GM12878 (cell line): Measurements from ENCODE around the gene SPHK2. TPM values are rescaled to one million over a fixed set of nuclear protein-coding genes. Genes with fewer than 3 reads are reported as not detected.

Experiments used
- ATAC-seq: fragments of 200-7000 bp; cut with Tn5 transposase; 3 replicates; pipeline ENCODE4 v1.9.1; 2020; ENCODE audit warnings: mild to moderate bottlenecking, moderate library complexity
- BruUV-seq: library from RNA; stranded (reverse); fragments of 400-500 nt; replicated peaks from 2 replicates; lab custom pipeline; 2021; lab: Mats Ljungman, UMichigan
- CTCF ChIA-PET: fragments of 300-600 bp; sonication (Branson Sonifier 250); formaldehyde crosslinking; extraction: SDS; loops from one replicate; lab custom pipeline; 2021; ENCODE audit warnings: inconsistent platforms; lab: Yijun Ruan, JAX
- POLR2A ChIA-PET: fragments of 350-600 bp; formaldehyde crosslinking; extraction: SDS; loops from one replicate; lab custom pipeline; 2021; ENCODE audit warnings: inconsistent platforms; lab: Charles Lee
- RAD21 ChIA-PET: fragments of 300-600 bp; sonication (Branson Sonifier 250); formaldehyde crosslinking; loops from one replicate; lab custom pipeline; 2023; ENCODE audit warnings: antibody characterized with exemption; ENCODE audit not compliant: unreplicated experiment; lab: Charles Lee
- SMC1A ChIA-PET: fragments of 300-600 bp; sonication (Branson Sonifier 250); formaldehyde crosslinking; loops from one replicate; lab custom pipeline; 2023; ENCODE audit not compliant: unreplicated experiment, uncharacterized antibody; lab: Charles Lee
- DNase-seq: peaks from one replicate; pipeline ENCODE4 v3.0.0-alpha.2; 2011; ENCODE audit warnings: low read depth, low spot score
- FAIRE-seq: peaks from 3 replicates; lab custom pipeline; 2011; peaks lifted over from hg19 to GRCh38; lab: Jason Lieb, UNC
- H2AFZ ChIP-seq: 2 replicates; pipeline ENCODE4 v1.6.0; 2011; ENCODE audit warnings: low read depth, low read length, control low read depth; ENCODE audit not compliant: control insufficient read depth
- H3K27ac ChIP-seq: 2 replicates; pipeline ENCODE4 v1.5.1; 2011; ENCODE audit warnings: control low read depth; ENCODE audit not compliant: control insufficient read depth, insufficient read depth
- H3K27me3 ChIP-seq, 2 experiments: replicated peaks in 1 of 2; 2 replicates each; pipeline versions ENCODE4 v1.6.0 to v1.6.1; 2011; ENCODE audit warnings: low read length in 1 of 2; ENCODE audit not compliant: control insufficient read depth in 2 of 2, insufficient read depth in 2 of 2
- H3K36me3 ChIP-seq, 2 experiments: 2 replicates each; pipeline ENCODE4 v1.5.1; 2011; ENCODE audit warnings: low read length in 1 of 2; ENCODE audit not compliant: control insufficient read depth in 2 of 2, insufficient read depth in 2 of 2
- H3K4me1 ChIP-seq: 2 replicates; pipeline ENCODE4 v1.6.1; 2011; ENCODE audit warnings: mild to moderate bottlenecking, low read length, moderate library complexity, mixed read lengths; ENCODE audit not compliant: control insufficient read depth, insufficient read depth
- H3K4me2 ChIP-seq: 2 replicates; pipeline ENCODE4 v1.6.0; 2011; ENCODE audit warnings: control low read depth; ENCODE audit not compliant: control insufficient read depth, insufficient read depth
- H3K4me3 ChIP-seq: fragments of 200-600 bp; sonication (generic); 2 replicates; pipeline ENCODE4 v1.5.1; 2016
- H3K79me2 ChIP-seq: 2 replicates; pipeline ENCODE4 v1.6.0; 2011; ENCODE audit warnings: low read length; ENCODE audit not compliant: control insufficient read depth, insufficient read depth
- H3K9ac ChIP-seq: 2 replicates; pipeline ENCODE4 v1.8.0; 2011; ENCODE audit warnings: low read length, control low read depth, mixed read lengths; ENCODE audit not compliant: control insufficient read depth, insufficient read depth
- H3K9me3 ChIP-seq: replicated peaks from 3 replicates; pipeline ENCODE4 v1.5.1; 2011; ENCODE audit warnings: mild to moderate bottlenecking, low read length; ENCODE audit not compliant: control insufficient read depth, insufficient read depth
- H4K20me1 ChIP-seq: 2 replicates; pipeline ENCODE4 v1.6.0; 2011; ENCODE audit not compliant: control insufficient read depth, insufficient read depth
- ATF7 ChIP-seq: fragments of 450-650 bp; IDR thresholded peaks from 2 replicates; pipeline ENCODE4 v1.6.1; 2016; ENCODE audit warnings: low read depth, mild to moderate bottlenecking
- BMI1 ChIP-seq: fragments of 450-650 bp; IDR thresholded peaks from 2 replicates; pipeline ENCODE4 v1.6.1; 2016; ENCODE audit warnings: mild to moderate bottlenecking, moderate library complexity, borderline replicate concordance
- CREM ChIP-seq: IDR thresholded peaks from 2 replicates; pipeline ENCODE4 v1.6.1; 2014; ENCODE audit warnings: antibody characterized with exemption, low read depth
- FOS ChIP-seq: IDR thresholded peaks from 3 replicates; pipeline ENCODE4 v1.6.1; 2011; ENCODE audit warnings: borderline replicate concordance; ENCODE audit not compliant: insufficient read length; ENCODE audit errors: extremely low read depth
- IRF5 ChIP-seq: fragments of 450-650 bp; IDR thresholded peaks from 2 replicates; pipeline ENCODE4 v1.6.1; 2017; ENCODE audit warnings: borderline replicate concordance
- MXI1 ChIP-seq: fragments of 150-350 bp; IDR thresholded peaks from 2 replicates; pipeline ENCODE4 v1.6.1; 2011; ENCODE audit warnings: low read depth, mild to moderate bottlenecking, inconsistent platforms, low read length, improper control_type of control experiment
- PKNOX1 ChIP-seq: fragments of 450-650 bp; IDR thresholded peaks from 2 replicates; pipeline ENCODE4 v1.6.1; 2016; ENCODE audit warnings: mild to moderate bottlenecking
- SP1 ChIP-seq: IDR thresholded peaks from one replicate; pipeline ENCODE4 v1.6.1; 2011; ENCODE audit warnings: low read depth, low read length
- SREBF1 ChIP-seq: IDR thresholded peaks from 2 replicates; pipeline ENCODE4 v1.6.1; 2012; ENCODE audit warnings: mild to moderate bottlenecking, low read length
- TCF12 ChIP-seq: IDR thresholded peaks from 2 replicates; pipeline ENCODE4 v1.6.1; 2011; ENCODE audit warnings: low read depth, mild to moderate bottlenecking, low read length
- ZBTB33 ChIP-seq: fragments of 450-650 bp; IDR thresholded peaks from 2 replicates; pipeline ENCODE4 v1.6.1; 2017; ENCODE audit warnings: mild to moderate bottlenecking
- ZSCAN29 ChIP-seq: fragments of 450-650 bp; IDR thresholded peaks from 2 replicates; pipeline ENCODE4 v1.6.1; 2017; ENCODE audit warnings: mild to moderate bottlenecking, moderate library complexity
- WGBS: methylation state at CpG from one replicate; pipeline ENCODE4 v1.1.6; 2016; ENCODE audit warnings: low lambda C conversion rate; ENCODE audit not compliant: insufficient replicate concordance, insufficient coverage; ENCODE audit errors: missing lambda C conversion rate; 5-methylcytosine and 5-hydroxymethylcytosine counted together
- in situ Hi-C: fragments of 300-500 bp; cut with MboI; formaldehyde crosslinking; loops from 9 replicates; pipeline ENCODE4 v1.14.3; 2018; ENCODE audit warnings: mixed read lengths
- intact Hi-C: fragments of 100-400 bp; cut with micrococcal nuclease; formaldehyde crosslinking; loops from one replicate; pipeline ENCODE4 v1.14.2; 2022; ENCODE audit not compliant: unreplicated experiment
- polyA plus RNA-seq, 11 experiments: library from polyadenylated mRNA; depleted of rRNA in 4 of 11; unstranded in 6 of 11; stranded (reverse) in 5 of 11; fragments of >200 nt; fragmentation: Nextera tagmentation in 4 of 11; fragmentation: Illumina TruSeq in 1 of 11; extraction: Ambion mirVana in 4 of 11; extraction: Trizol in 1 of 11; gene quantifications; 1 replicate in 1 of 11; 2 replicates in 10 of 11; pipeline versions ENCODE4 v1.2.1 to v1.2.3, GENCODE V29; 2011 to 2016; ENCODE audit warnings: inconsistent platforms in 2 of 11, missing spikeins in 2 of 11, low read depth in 1 of 11
- total RNA-seq, 4 experiments: library from RNA; depleted of rRNA in 3 of 4; stranded (reverse); fragments of >200 nt in 3 of 4; fragmentation: Illumina TruSeq in 1 of 4; extraction: Trizol in 1 of 4; gene quantifications; 2 replicates each; pipeline versions ENCODE4 v1.2.1 to v1.2.3, GENCODE V29; 2013 to 2021
- TF ChIP-seq, protein P1 (sequence below): IDR thresholded peaks from 2 replicates; pipeline ENCODE4 v1.6.1; 2012; ENCODE audit warnings: low read depth, low read length, improper control_type of control experiment

Gene SPHK2
- total and polyA plus RNA-seq, 10 of the 15 experiments (the other 5 are each of a cell fraction or from before 2014, with no cell fraction given): 0.37 to 40.5 (median 11.2) TPM

GRCh38 chr19:48650974-48651682 is 31.8 kb downstream of the SPHK2 start:
- no peak for FAIRE-seq
- no peak overlapping the region for H3K4me2 ChIP-seq
- H3K79me2 ChIP-seq: no peaks in the 10 kb centered on the region
- TF ChIP-seq ZBTB33: no peak
- no peak for TF ChIP-seq TCF12
- no peak for TF ChIP-seq FOS
- no peak for TF ChIP-seq SP1
- TF ChIP-seq ZSCAN29: no peak
- TF ChIP-seq, protein P1, sequence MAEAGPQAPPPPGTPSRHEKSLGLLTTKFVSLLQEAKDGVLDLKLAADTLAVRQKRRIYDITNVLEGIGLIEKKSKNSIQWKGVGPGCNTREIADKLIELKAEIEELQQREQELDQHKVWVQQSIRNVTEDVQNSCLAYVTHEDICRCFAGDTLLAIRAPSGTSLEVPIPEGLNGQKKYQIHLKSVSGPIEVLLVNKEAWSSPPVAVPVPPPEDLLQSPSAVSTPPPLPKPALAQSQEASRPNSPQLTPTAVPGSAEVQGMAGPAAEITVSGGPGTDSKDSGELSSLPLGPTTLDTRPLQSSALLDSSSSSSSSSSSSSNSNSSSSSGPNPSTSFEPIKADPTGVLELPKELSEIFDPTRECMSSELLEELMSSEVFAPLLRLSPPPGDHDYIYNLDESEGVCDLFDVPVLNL: no peak
- TF ChIP-seq IRF5: no peak
- no peak for TF ChIP-seq MXI1
- TF ChIP-seq BMI1: no peak
- no peak for TF ChIP-seq CREM
- TF ChIP-seq PKNOX1: no peak
- TF ChIP-seq ATF7: no peak
- no peak for TF ChIP-seq SREBF1
- TF ChIP-seq, all 136 proteins: peak for 0
- peak overlapping the region; percentile 10 for H2AFZ ChIP-seq
- WGBS: 79% methylated on average over 12 of the region's 12 CpGs
- CTCF ChIA-PET: interaction anchor here (0.6 to 1.5 kb wide), 5 partner anchors 25 to 571 kb away, joined by 3 to 5 read pairs (median 3); partner anchors contain the start of gene RUVBL2
- SMC1A ChIA-PET: interaction anchor here (0.5 to 1.5 kb wide), 2 partner anchors 62 to 144 kb away, joined by 3 to 4 read pairs; no protein-coding TSS in a partner anchor
- H3K27me3 ChIP-seq: no peaks in the 10 kb centered on the region
- no peak overlapping the region for H3K9ac ChIP-seq
- ATAC-seq (no peak), DNase-seq (no peak)
- H3K4me3 ChIP-seq: no peak overlapping the region
- H3K9me3 ChIP-seq: no peaks in the 10 kb centered on the region
- peaks cover 15% of the 10 kb centered on the region for H3K4me1 ChIP-seq
- RAD21 ChIA-PET: interaction anchor here (1.0 kb wide), 1 partner anchor 12 kb away, joined by 3 read pairs; no protein-coding TSS in a partner anchor
- intact Hi-C loops (no loop called here), in situ Hi-C loops (no loop called here)
- no TSS peak for BruUV-seq
- H3K36me3 ChIP-seq: no peaks in the 10 kb centered on the region
- POLR2A ChIA-PET: interaction anchor here (0.7 kb wide), 1 partner anchor 319 kb away, joined by 3 read pairs; no protein-coding TSS in a partner anchor
- no peaks in the 10 kb centered on the region for H4K20me1 ChIP-seq
- H3K27ac ChIP-seq: no peak overlapping the region
